ENCODE data around the gene MYO6. TPM values are rescaled to one million over a fixed set of nuclear protein-coding genes. Genes with fewer than 3 reads are reported as not detected.

MYO6 gene
- polyA plus RNA-seq, 6 donors from 2014 or later = 0.05 to 0.16 (median 0.08) TPM; not detected in 3

DNA sequence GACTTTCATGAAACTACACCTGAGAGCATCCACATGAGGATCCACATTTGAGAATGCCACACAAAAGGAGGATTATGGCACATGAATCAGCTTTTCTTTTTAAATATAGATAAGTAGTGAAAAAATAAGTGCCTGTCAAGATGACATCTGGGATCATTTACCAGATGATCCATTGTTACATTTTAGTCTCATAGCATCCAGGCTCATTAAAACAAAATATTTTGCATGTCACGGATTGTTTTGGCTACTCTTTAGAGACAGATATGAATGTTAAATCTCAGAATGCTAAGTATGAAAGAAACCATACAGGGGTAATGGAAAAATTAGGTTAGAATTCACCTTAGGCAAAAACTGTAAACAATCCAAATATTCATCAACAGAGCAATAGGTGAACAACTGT, 66.7 kb downstream of the MYO6 start:
- Mint-ChIP-seq H3K27me3 (peaks cover 8 to 25% (median 16%) of the 10 kb centered on the region in 3 donors), H3K36me3 (no peaks in the 10 kb centered on the region), H3K9me3 (peaks cover 0 to 3% (median 2%) of the 10 kb centered on the region in 7 donors), H3K4me1 (no peaks in the 10 kb centered on the region), H3K27ac (no peak overlapping the region), H3K4me3 (no peak overlapping the region)
- ATAC-seq (ENCODE audit: low read depth in 2 of 2) = no peak
- DNase-seq = no peak

DNA sequence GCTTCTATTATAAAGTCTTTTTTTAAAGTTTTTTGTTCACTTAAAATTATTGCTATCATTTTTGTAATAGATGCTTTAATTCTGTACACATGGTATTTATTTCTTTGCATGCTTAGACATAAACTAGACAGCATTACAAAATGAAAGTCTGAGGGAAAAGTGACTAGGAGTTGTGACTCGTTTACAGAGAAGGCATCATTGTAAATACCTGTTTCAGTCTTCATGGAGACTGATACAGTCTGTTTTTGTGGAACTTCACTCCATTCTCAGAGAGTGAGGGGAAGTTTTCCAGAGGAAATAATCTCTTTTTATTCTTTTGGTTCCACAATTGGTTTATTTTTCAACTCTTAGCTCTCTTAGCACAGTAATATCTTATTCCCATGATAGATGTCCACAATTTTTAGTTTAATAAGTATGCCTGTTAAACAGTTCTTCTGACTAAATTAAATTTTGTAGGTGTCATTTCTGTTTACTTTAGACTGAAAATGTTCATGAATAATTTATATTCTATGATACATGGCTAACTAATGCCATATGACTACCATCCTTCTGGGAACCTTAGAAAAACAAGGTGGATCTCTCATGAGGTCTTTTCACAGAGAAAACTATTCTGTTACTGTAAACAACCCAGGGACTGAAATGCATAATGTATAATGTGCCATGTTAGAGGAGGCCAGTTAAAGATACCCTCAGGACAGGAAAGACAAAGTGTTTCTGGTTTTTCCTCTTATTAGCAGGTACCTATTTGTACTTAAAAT, 69.2 kb downstream of the MYO6 start:
- no peak for ATAC-seq (ENCODE audit: low read depth in 2 of 2)
- Mint-ChIP-seq H3K27me3 (peaks cover 8 to 27% (median 20%) of the 10 kb centered on the region in 3 donors), H3K4me1 (no peaks in the 10 kb centered on the region)

GRCh38 chr6:75819776-75820487, 70.9 kb downstream of the MYO6 start:
- DNase-seq (no peak), ATAC-seq (ENCODE audit: low read depth in 2 of 2) (no peak)
- no peaks in the 10 kb centered on the region for H3K4me1 Mint-ChIP-seq
- H3K9me3 Mint-ChIP-seq = no peaks in the 10 kb centered on the region
- peaks cover 0 to 18% (median 14%) of the 10 kb centered on the region in 3 donors for H3K27me3 Mint-ChIP-seq
- H3K27ac Mint-ChIP-seq = peak overlapping the region in 1 of 6 donors; percentile 1
- H3K4me3 Mint-ChIP-seq = no peak overlapping the region
- no peaks in the 10 kb centered on the region for H3K36me3 Mint-ChIP-seq

More for the DNA sequence above, 69.2 kb downstream of the MYO6 start:
- no peak overlapping the region for H3K4me3 Mint-ChIP-seq
- peaks cover 0 to 2% (median 0%) of the 10 kb centered on the region in 7 donors for H3K9me3 Mint-ChIP-seq
- no peak overlapping the region for H3K27ac Mint-ChIP-seq
- no peak for DNase-seq
- H3K36me3 Mint-ChIP-seq = no peaks in the 10 kb centered on the region

DNA sequence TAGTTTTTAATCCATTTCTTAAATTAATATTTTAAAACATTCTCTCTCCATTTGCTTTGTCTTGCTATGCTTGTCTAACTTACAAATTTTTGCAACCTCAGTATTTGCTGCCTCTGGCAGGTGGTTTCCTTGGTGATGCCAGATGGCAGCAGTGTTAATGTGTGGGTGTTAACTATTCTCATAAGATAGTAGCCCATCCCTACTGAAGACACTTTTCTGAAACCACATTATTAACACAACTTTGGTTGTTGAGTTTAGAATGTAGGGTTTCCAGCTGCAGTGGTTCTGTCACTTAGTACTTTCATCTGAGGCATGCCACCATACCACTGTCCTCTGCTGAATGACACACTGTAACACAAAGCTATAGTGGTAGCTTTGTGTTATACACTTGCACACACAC, 75.1 kb downstream of the MYO6 start:
- DNase-seq = no peak
- ATAC-seq (ENCODE audit: low read depth in 2 of 2) = no peak
- peaks cover 0 to 12% (median 11%) of the 10 kb centered on the region in 3 donors for H3K27me3 Mint-ChIP-seq
- H3K27ac Mint-ChIP-seq = no peak overlapping the region
- H3K4me1 Mint-ChIP-seq = no peaks in the 10 kb centered on the region
- H3K36me3 Mint-ChIP-seq = no peaks in the 10 kb centered on the region
- no peaks in the 10 kb centered on the region for H3K9me3 Mint-ChIP-seq
- no peak overlapping the region for H3K4me3 Mint-ChIP-seq

GRCh38 chr6:75827163-75827562, 78.1 kb downstream of the MYO6 start:
- H3K27me3 Mint-ChIP-seq = peaks cover 5 to 11% (median 6%) of the 10 kb centered on the region in 3 donors
- no peaks in the 10 kb centered on the region for H3K9me3 Mint-ChIP-seq
- no peaks in the 10 kb centered on the region for H3K4me1 Mint-ChIP-seq
- no peak for ATAC-seq (ENCODE audit: low read depth in 2 of 2)
- no peaks in the 10 kb centered on the region for H3K36me3 Mint-ChIP-seq
- no peak overlapping the region for H3K4me3 Mint-ChIP-seq
- no peak for DNase-seq
- H3K27ac Mint-ChIP-seq = no peak overlapping the region

DNA sequence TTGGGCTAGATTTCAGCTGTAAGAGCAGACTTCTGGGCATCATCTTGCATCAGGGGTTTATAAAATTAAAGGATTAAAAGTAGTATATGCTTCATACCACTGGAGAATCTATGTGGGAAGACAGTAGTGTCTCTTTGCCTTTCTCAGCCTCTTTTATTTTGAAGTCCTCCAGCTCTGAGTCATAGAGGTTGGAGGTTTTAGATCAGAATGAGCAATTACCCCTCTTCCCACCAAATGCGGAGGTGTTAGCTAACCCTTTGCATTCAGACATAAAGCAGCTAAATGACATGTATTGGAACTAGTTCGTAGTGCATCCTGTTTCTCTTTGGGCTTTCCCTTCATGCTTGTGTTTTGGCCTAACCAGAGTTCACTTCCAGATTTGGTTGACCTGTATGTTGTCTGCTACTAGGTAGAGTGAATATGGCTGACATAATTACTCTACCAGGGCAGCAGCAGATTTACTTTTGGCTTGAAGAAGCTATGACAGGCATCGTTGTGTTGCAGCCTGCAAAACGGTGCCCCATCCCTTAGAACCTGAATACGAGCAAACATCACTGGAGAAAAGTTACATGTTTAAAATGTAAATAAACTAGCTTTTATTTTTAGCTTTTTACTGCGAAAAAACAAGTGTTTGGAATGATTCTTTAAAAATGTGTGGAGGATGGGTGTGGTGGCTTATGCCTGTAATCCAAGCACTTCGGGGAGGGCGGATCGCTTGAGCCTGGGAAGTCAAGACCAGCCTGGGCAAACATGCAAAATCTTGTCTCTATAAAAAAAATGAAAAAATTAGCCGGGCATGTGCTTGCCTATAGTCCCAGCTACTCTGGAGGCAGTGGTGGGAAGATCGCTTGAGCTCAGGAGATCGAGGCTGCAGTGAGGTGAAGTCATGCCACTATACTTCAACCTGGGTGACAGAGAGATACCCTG, 82.2 kb downstream of the MYO6 start:
- no peak for DNase-seq
- H3K9me3 Mint-ChIP-seq = peaks cover 0 to 2% (median 0%) of the 10 kb centered on the region in 7 donors
- no peaks in the 10 kb centered on the region for H3K36me3 Mint-ChIP-seq
- no peak overlapping the region for H3K27ac Mint-ChIP-seq
- H3K4me1 Mint-ChIP-seq = no peaks in the 10 kb centered on the region
- H3K27me3 Mint-ChIP-seq = peaks cover 0 to 16% (median 5%) of the 10 kb centered on the region in 3 donors
- H3K4me3 Mint-ChIP-seq = no peak overlapping the region
- no peak for ATAC-seq (ENCODE audit: low read depth in 2 of 2)

DNA sequence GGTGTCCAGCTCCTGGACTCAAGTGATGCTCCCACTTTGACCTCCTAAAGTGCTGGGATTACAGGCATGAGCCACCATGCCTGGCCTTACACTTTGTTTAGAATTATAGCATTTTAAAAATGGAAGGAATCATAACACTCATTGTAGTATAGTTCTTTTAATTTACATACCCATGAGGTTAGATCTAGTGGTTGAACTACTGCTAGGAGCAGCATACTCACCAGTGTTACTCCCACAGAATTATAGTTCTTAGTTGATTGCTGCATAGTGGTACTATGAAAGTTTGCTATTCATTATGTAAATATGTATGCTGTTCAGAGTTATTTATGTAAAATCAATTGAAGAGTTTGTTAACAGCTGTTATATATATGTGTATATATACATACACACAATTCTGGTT, 85.4 kb downstream of the MYO6 start:
- Mint-ChIP-seq H3K4me1 (no peaks in the 10 kb centered on the region), H3K4me3 (no peak overlapping the region), H3K9me3 (peaks cover 0 to 2% (median 0%) of the 10 kb centered on the region in 7 donors), H3K27ac (no peak overlapping the region), H3K36me3 (no peaks in the 10 kb centered on the region), H3K27me3 (peaks cover 0 to 16% (median 5%) of the 10 kb centered on the region in 3 donors)
- DNase-seq = no peak
- no peak for ATAC-seq (ENCODE audit: low read depth in 2 of 2)

DNA sequence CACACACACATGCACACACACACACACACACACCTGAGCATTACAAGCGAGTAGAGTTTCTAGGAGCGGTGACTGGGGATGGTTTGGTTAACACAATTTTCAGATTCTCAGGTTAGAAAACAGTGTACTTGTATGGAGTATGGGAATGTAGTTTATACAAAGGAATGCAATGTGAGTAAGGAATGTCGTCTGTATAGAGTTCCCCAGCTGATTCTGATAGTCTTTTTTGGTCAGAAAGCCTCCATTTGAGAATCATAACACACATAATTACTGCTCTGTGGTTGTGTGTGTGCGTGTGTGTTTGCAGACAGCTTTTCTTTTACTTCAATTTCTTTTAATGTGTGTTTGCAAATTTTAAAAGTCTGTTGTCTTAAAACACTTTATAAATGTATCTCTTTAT, 93.2 kb downstream of the MYO6 start:
- DNase-seq (no peak), ATAC-seq (ENCODE audit: low read depth in 2 of 2) (no peak)
- H3K27ac Mint-ChIP-seq = no peak overlapping the region
- no peaks in the 10 kb centered on the region for H3K9me3 Mint-ChIP-seq
- H3K27me3 Mint-ChIP-seq = peaks cover 4 to 6% (median 4%) of the 10 kb centered on the region in 3 donors
- H3K36me3 Mint-ChIP-seq = no peaks in the 10 kb centered on the region
- H3K4me3 Mint-ChIP-seq = no peak overlapping the region
- H3K4me1 Mint-ChIP-seq = no peaks in the 10 kb centered on the region

DNA sequence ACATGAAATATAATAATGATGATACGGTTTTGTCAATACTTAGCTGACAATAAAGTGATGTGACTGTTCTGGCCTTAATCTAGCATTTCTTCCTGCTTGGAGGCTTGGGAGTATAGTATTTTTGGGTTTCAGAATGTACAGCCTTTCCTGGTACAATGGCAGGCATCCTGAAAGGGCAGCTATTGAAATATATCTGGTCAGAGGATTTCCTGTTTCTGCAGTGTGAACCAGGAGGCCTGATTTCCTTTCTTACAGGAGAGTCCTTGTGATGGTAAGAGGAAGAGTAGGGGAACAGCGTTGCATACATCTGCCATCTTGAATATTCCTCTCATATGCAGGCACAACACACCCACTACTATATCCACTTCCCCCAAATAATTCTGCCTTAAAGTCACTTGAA, 93.7 kb downstream of the MYO6 start:
- Mint-ChIP-seq H3K27ac (no peak overlapping the region), H3K36me3 (no peaks in the 10 kb centered on the region), H3K9me3 (no peaks in the 10 kb centered on the region), H3K4me3 (no peak overlapping the region), H3K27me3 (peaks cover 4 to 6% (median 4%) of the 10 kb centered on the region in 3 donors), H3K4me1 (no peaks in the 10 kb centered on the region)
- ATAC-seq (ENCODE audit: low read depth in 2 of 2) (no peak), DNase-seq (no peak)

- ATAC-seq (ENCODE audit: low read depth in 2 of 2) (no peak), DNase-seq (no peak)
- H3K27me3 Mint-ChIP-seq = peaks cover 4 to 6% (median 4%) of the 10 kb centered on the region in 3 donors
- no peaks in the 10 kb centered on the region for H3K4me1 Mint-ChIP-seq
- no peak overlapping the region for H3K27ac Mint-ChIP-seq
- no peaks in the 10 kb centered on the region for H3K36me3 Mint-ChIP-seq
- H3K4me3 Mint-ChIP-seq = no peak overlapping the region
- no peaks in the 10 kb centered on the region for H3K9me3 Mint-ChIP-seq
Measured at GRCh38 chr6:75843396-75843795, 94.4 kb downstream of the MYO6 start.

DNA sequence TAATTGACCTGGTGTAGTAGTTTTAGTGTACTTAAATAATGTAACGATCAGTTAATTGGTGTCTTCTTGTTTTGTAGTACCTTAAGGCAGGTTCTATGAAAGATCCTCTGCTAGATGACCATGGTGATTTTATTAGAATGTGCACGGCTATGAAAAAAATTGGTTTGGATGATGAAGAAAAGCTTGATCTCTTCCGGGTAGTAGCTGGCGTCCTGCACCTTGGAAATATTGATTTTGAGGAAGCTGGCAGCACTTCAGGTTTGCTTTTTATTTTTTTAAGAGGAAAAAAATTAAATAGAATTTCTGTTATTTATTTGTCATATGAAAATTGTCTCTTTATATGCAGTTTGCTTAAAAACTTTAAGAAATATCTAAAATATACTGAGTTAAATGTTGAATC, 99.2 kb downstream of the MYO6 start:
- Mint-ChIP-seq H3K36me3 (no peaks in the 10 kb centered on the region), H3K27ac (no peak overlapping the region), H3K4me1 (no peaks in the 10 kb centered on the region), H3K9me3 (no peaks in the 10 kb centered on the region), H3K4me3 (no peak overlapping the region), H3K27me3 (peaks cover 0 to 20% (median 15%) of the 10 kb centered on the region in 3 donors)
- no peak for DNase-seq
- ATAC-seq (ENCODE audit: low read depth in 2 of 2) = no peak

DNA sequence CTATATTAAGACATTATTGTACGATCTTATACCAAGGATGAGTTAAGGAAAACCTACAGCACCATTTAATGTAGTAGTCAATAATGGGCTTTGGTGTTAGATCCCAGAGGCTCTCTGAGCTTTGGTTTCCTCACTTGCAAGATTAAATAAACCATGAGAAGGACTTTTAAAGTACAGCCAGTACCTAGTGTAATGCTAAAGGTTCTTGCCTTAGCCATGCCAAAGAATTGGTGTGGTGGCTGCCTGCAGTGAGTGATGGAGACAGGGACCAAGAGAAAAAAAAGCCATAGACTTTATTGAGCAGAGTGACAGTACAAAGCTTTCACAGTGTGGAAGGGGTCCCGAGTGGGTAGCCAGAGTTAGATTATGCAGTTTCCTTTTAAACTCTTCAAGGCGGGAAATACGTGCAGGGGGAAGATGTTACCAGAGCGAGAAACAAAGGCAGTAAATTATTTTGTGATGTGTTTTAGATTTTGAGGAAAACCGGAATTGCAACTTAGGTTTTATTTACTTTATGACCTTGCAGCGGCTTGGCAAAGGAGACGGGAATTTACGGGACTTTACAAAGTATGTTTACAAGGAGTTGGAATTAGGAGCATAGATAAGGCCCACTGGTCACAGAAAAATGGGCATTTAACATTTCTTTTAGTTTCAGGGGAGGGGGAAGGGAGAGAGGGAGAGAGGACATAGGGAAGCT, 100.4 kb downstream of the MYO6 start:
- ATAC-seq (ENCODE audit: low read depth in 2 of 2) (no peak), DNase-seq (no peak)
- Mint-ChIP-seq H3K27ac (no peak overlapping the region), H3K9me3 (no peaks in the 10 kb centered on the region), H3K4me3 (no peak overlapping the region), H3K27me3 (peaks cover 0 to 23% (median 15%) of the 10 kb centered on the region in 3 donors), H3K4me1 (no peaks in the 10 kb centered on the region), H3K36me3 (no peaks in the 10 kb centered on the region)
